Sciatic nerve (tissue), 2 donors: Measurements from ENCODE around the gene OR10A4. TPM values are rescaled to one million over a fixed set of nuclear protein-coding genes. Genes with fewer than 3 reads are reported as not detected.
"Not testable (repeated sequence)": the region's sequence is repeated elsewhere in the genome, so short reads cannot be mapped to it uniquely, and the experiment has no call there.

ENCODE experiments used
- ATAC-seq: fragments of 200-7000 bp; cut with Tn5 transposase; one replicate; pipeline ENCODE4 v1.9.1; 2020; ENCODE audit warnings: mild to moderate bottlenecking, moderate library complexity
- DNase-seq: peaks from one replicate; pipeline ENCODE4 v3.0.0-alpha.2; 2020; ENCODE audit warnings: low spot score
- intact Hi-C: fragments of 100-400 bp; cut with DNase I; formaldehyde crosslinking; loops from one replicate; pipeline ENCODE4 v1.14.2; 2022
- total RNA-seq: library from RNA; stranded (reverse); fragmentation: NEBNext Ultra II Directional; extraction: Animal tissue kit (Norgen Biotek cat#: 25700); gene quantifications from one replicate; pipeline ENCODE4 v1.2.1, GENCODE V29; 2021
- donor health status: DM: no; HTN: no; CAD: no.
- donor health status: DM: no; HTN: no; CAD: no.

OR10A4 gene
- total RNA-seq, 1 donor from 2014 or later: not detected

DNA sequence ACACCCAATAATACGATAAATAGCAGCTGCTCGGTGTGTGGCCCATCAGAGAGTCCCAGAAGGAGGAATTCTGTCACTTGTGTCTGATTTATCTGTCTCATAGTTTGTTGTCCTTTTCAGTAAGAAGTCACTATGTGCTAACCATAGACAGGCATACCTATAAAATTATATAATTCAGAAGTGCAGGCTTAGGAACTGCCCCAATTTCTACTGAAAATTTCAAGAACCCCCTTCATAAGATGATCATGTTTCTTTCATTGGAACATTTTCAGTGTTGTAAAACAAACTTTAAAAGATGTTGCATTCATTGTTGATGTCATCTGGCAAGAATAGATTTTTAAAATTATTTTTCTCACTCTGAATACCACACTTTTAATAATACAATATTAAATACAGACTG lies 16.0 kb downstream of the OR10A4 start, which contains the start of gene OR2D2:
Gene OR2D2, minus strand, starts transcription at position 101 of the 400 bp plus-strand sequence. Its CDS starts 0 bp downstream, at position 101.
- intact Hi-C loops: no loop called here
- no peak for ATAC-seq

DNA sequence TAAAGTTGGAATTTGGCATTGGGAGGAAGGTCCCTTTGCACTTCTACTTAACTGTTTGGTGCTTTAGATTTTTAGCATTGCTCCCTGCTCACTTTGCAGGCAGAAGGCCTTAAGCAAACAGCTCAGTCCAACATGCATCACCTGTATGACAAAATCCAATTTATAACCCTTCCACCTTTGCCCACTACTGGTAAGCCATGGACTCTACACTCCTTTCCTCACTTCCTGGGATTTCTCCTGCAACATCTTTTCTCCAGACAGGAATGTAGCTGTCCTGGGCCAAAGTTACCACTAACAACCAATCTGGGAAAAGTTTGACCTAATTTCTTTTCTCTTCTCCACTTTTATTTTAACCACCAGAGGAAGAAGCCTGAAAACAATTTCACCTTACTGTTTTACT lies 17.7 kb downstream of the OR10A4 start:
- no peak for ATAC-seq
- no peak for DNase-seq
- intact Hi-C loops: no loop called here

More for the DNA sequence above, 16.0 kb downstream of the OR10A4 start, which contains the start of gene OR2D2:
- no peak for DNase-seq

DNA sequence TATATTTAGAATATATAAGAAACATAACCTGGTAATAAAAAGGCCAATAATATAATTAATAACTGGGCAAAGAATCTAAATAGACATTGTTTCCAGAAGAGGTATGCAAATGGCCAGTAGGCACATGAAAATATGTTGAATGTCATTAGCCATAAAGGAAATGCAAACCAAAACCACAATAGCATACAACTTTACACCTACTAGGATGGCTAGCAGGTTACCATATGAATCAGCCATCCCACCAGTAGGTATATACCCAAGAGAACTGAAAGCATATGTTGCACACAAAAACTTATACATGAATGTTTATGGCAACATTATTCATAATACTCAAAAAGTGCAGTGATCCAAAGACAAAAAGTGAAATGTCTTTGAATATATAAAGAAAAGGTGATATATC lies 18.6 kb downstream of the OR10A4 start:
- ATAC-seq: no peak
- intact Hi-C loops: no loop called here
- DNase-seq: no peak

DNA sequence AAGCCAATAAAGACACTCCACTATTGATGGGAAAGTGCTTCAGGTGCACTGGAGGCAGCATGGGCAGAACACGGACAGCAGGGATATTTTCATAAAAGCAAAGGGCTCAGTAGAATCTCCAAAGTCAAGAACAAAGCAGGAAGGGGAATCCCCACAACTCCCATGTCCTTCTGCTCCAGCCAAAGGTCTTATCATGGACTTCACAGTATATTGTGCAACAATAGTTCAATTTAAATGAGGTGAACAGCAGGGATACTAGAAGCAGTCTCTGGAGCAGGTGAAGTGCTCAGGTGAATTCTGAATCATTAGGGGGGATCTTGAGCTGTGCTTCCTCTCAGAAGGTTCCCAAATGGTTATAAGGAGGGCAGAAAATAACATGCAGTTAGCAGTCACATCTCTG lies 22.5 kb downstream of the OR10A4 start:
- ATAC-seq (no peak), DNase-seq (no peak)
- intact Hi-C loops: no loop called here

DNA sequence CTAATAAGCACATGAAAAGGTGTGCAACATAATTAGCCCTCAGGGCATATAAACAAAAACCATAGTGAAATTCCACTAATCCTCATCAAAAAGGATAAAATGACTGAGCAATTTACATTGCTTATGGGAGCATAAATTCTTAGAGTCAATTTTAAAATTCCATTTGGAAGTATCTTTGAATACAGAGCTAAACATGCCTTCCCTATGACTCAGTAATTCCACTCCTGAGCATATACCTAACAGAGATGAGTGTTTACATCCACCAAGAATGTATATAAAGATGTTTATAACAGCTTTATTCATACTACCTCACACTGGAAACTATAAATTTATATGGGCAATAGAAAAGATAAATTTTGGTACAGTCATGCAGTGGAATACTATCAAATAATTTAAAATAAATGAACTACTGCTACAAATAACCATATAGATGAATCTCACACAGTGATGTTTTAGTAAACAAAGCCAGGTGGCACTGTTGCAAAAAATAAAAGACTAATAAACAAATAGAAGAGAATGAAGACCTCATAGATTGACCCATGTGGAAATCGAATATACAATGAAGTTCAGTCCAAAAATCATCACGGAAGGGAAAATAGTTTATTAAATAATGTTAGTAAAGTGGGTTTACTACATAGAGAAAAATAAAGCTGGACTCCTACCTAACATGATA lies 24.0 kb downstream of the OR10A4 start:
- no peak for ATAC-seq
- no peak for DNase-seq
- intact Hi-C loops: no loop called here

DNA sequence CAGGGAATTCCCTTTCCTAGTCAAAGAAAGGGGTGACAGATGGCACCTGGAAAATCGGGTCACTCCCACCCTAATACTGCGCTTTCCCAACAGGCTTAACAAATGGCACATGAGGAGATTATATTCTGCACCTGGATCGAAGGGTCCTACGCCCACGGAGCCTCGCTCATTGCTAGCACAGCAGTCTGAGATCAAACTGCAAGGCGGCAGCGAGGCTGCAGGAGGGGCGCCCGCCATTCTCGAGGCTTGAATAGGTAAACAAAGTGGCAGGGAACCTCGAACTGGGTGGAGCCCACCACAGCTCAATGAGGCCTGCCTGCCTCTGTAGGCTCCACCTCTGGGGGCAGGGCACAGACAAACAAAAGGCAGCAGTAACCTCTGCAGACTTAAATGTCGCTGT lies 28.4 kb downstream of the OR10A4 start:
- intact Hi-C loops, ATAC-seq, DNase-seq: not testable (repeated sequence)

DNA sequence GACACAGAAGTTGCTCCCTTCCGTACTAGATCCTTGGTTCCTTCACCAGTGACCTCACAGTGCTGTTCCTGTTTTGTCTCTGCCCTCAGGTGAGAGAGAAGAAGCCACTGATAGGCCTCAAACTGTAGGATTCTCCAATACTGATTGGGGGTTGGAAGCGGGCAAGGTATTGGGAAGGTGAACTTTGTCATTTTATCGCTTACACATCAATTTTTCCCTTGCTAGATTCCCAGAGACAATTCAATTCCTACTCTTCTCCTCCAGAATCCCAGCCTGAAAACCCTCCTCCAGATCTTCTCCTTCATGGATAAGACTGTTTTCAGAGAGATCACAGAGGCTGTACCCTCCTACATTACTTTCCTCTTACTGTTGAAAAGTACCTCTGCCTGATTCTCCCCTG lies 35.0 kb downstream of the OR10A4 start:
- intact Hi-C loops: no loop called here
- DNase-seq: no peak
- no peak for ATAC-seq

DNA sequence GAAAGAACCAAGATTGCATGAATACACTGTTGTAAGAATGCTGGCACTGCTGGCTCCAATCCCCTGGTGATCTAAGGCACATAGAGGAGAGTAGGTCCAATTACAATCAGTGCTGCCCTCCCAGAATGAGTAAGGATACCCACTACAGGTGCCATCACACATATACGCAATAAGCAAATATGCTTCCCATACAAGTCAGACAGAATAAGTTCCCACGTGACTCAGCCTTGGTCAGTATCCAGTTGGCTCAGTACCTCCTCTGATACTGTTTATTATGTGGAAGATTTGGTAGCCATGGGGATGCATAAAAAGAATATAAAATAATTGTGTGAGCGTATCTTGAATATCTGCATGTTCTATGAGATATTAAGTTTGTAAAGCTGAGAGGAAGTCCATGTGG lies 35.5 kb downstream of the OR10A4 start:
- no peak for DNase-seq
- intact Hi-C loops: no loop called here
- no peak for ATAC-seq

DNA sequence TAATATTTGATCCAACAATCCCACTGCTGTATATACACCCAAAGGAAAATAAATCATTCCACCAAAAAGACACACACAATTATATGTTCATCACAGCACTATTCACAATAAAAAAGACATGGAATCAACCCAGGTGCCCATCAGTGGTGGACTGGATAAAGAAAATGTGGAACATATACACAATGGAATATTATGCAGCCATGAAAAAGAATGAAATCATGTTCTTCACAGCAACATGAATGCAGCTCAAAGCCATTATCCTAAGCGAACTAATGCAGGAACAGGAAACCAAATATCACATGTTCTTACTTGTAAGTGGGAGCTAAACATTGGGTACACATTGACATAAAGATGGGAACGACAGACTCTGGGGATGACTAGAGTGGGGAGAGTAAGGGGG lies 43.3 kb downstream of the OR10A4 start:
- ATAC-seq (no peak), DNase-seq (no peak)
- intact Hi-C loops: no loop called here

DNA sequence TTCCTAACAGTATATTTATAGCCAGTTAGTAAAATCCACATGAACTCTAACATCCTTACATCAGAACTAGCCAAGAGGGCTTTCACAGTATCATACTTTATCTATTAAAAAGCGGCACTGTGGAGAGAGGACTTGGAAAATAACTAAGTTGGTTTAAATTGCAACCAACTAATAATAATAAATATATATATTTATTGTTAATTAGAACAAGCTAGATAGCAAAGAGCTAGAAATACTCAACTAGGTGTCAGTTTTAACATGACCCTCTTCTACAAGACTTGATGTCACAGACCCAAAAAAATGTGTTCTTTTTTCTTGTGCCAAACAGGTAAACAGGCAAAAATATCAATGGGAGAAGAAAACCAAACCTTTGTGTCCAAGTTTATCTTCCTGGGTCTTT lies 44.3 kb downstream of the OR10A4 start, which contains the start of gene OR2D3:
Gene OR2D3, plus strand, starts transcription at position 301 of the 400 bp plus-strand sequence. Its CDS starts 0 bp downstream, at position 301.
- intact Hi-C loops: no loop called here
- ATAC-seq (no peak), DNase-seq (no peak)

DNA sequence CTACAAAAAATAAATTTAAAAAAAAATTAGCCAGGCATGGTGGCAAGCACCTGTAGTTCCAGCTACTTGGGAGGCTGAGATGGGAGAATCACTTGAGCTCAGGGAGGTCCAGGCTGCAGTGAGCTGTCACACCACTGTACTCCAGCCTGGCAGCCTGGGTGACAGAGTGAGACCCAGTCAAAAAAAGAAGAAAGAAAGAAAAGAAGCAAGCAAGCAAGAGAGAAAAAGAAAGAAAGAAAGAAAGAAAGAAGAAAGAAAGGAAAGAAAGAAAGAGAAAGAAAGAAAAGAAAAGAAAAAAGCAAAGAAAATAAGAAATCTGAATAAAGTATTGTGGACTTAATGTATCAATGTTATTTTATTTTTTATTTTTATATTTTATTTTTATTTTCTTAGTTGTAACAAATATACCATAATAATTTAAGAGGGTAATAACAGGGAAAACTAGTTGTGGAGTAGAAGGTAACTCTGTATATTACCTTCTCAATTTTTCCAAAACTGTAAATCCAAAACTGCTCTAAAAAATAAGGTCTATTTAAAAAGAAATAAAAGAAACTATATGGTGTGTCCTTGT lies 48.7 kb downstream of the OR10A4 start:
- intact Hi-C loops: no loop called here
- DNase-seq: no peak

DNA sequence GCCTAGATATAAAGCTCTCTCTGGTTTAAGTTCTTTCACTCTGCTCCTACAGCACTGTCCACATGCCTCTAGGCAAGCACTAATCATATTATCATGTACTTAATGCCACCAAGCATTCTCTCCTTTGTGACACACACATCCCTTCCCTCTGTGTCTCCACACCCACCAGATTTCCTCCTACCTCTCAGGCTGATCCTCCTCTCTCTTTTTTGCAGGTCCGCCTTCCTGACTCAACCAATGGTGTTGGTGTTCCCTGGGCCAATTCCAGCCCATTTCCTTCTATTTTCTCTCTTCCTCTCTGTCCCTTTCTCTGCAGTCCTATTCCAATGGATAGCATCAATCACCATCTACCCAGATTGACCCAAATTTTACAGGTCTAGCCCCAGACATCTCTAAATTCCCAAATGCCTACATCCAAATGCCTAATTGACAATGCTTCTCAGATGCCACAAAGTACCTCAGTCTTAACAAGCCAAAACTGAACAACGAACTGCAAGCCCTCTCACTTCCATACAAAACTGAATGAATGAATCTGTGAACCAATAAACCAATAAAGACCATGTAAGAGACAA lies 49.3 kb downstream of the OR10A4 start:
- peak; percentile 35 for ATAC-seq
- no peak for DNase-seq
- intact Hi-C loops: no loop called here

More for the DNA sequence above, 48.7 kb downstream of the OR10A4 start:
- no peak for ATAC-seq

DNA sequence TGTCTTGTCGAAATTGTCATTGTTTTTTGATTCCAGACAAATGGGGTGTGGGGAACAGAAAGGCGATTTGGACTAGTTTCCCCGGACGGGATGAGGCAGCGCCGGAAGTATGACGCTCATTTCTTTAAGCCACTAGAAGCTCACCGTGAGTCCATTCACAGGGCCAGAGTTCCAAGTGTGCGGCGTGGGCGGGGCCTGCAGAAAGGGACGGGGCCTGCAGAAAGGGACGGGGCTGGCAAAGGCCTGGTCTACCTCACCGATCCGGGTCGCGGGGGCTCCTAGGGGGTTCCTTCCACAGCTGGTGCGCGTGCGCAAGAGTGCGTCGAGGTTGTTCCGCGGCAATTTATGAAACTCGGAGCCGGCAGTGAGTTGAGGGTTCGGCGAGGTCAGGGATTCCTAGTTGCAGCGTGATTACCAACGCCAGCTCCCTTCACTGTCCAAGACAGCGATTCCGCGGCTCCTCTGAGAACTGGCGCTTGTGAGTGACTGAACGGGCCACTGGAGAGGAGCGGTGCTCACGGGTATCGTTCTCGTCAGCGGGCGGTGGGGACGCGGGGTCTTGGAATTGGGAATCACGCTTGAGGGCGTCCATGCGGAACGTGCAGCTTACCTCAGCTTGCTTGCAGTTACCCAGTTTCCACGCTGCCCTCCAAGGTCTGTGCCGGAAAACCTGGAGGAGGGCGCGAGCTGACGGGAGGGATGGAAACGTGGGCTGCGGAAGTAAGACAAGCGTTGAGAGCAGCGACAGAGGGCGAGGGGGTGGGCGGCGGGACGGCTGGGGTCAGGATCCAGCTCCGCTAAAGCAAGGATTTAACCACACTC lies 50.0 kb downstream of the OR10A4 start, which contains the start of gene ZNF215:
Gene ZNF215, plus strand, starts transcription at position 219 of the 822 bp plus-strand sequence. CDS start 5,847 bp downstream, outside the sequence.
- ATAC-seq (peak; percentile 82), DNase-seq (peak; percentile 69)
- intact Hi-C loops: no loop called here

DNA sequence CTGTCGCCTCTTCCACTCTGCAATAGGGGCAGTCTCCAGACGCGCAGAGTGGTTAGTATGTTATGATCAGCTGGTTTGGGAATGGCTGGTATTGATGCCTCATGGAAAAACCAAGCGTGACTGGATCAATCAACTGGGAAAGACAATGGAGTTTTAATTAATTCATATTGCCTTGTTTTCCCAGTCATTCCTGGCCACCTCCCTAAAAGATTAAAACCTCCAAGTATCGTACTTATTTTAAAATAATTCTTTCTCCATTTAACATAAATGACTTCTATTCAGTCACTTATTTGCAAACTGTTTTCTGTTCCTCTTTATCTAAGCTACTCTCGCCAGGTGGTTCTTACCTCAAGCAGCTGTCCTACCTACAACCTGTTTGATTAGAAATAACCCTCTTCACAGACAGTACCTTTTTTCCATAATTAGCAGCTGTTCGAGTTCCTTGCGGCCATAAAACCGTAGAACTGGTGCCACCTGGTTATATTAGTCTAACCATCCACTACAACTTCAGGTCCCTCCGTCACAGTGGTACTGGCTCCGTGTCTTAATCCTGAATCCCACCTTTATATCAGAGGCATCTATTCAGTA lies 50.7 kb downstream of the OR10A4 start:
- no peak for ATAC-seq
- intact Hi-C loops: no loop called here

More for the DNA sequence above, 50.7 kb downstream of the OR10A4 start:
- no peak for DNase-seq

Other genes with a start within 250 kb of the OR10A4 start
- 22.7 TPM for gene DCHS1, start 220.8 kb upstream of the OR10A4 start, total RNA-seq
- 25.5 TPM for gene MRPL17, start 193.3 kb upstream of the OR10A4 start, total RNA-seq
- not detected for gene OR2AG2, start 104.6 kb upstream of the OR10A4 start, total RNA-seq
- gene OR2AG1, start 93.6 kb upstream of the OR10A4 start, total RNA-seq: not detected
- gene OR6A2, start 76.9 kb upstream of the OR10A4 start, total RNA-seq: 0.18 TPM
- gene OR10A5, start 30.9 kb upstream of the OR10A4 start, total RNA-seq: not detected
- gene OR10A2, start 13.6 kb upstream of the OR10A4 start, total RNA-seq: not detected
- not detected for gene OR2D2, start 15.9 kb downstream of the OR10A4 start, total RNA-seq
- not detected for gene OR2D3, start 44.4 kb downstream of the OR10A4 start, total RNA-seq
- 0.80 TPM for gene ZNF215, start 49.8 kb downstream of the OR10A4 start, total RNA-seq
- 8.3 TPM for gene ZNF214, start 143.7 kb downstream of the OR10A4 start, total RNA-seq
- gene NLRP14, start 143.9 kb downstream of the OR10A4 start, total RNA-seq: 0.53 TPM
- gene RBMXL2, start 212.4 kb downstream of the OR10A4 start, total RNA-seq: 0.22 TPM